ENCODE data around the gene FAM135A. TPM values are rescaled to one million over a fixed set of nuclear protein-coding genes. Genes with fewer than 3 reads are reported as not detected.

The FAM135A gene
- total and polyA plus RNA-seq, 9 of the 15 experiments (the other 6 are each of a cell fraction or from before 2014, with no cell fraction given), result 7.4 to 32.9 (median 19.2) TPM

DNA sequence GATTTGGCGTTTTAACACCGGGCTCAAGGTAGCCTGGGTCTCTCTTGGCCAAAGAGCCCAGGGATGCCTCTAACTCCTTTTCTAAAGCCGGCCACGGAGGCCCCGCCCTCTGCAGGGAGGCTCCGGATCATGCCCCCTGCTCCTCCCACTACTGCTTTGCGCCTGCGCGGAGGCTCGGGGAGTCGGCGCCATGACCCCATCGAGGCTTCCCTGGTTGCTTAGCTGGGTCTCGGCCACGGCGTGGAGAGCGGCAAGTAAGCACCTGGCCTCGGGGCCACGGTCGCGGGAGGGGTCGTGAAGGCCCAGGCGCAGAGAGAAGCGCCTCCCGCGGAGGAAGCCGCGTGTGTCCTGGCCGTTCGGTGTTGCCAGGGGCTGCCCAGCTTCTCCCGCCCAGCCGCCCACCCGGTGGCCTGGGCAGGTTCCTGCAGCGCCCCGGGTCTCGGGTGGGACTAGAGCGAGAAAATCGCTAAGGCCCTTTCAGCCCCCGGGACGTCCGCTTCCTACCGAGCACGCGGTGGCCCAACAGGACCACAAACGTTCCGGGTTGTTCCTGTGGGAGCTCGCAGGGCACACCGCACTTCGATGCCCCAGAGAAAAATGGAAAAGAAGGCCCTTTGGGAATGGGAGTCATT is 153.6 kb downstream of the FAM135A start, which contains the start of gene SDHAF4 (continued):
- TF ChIP-seq, protein P1, sequence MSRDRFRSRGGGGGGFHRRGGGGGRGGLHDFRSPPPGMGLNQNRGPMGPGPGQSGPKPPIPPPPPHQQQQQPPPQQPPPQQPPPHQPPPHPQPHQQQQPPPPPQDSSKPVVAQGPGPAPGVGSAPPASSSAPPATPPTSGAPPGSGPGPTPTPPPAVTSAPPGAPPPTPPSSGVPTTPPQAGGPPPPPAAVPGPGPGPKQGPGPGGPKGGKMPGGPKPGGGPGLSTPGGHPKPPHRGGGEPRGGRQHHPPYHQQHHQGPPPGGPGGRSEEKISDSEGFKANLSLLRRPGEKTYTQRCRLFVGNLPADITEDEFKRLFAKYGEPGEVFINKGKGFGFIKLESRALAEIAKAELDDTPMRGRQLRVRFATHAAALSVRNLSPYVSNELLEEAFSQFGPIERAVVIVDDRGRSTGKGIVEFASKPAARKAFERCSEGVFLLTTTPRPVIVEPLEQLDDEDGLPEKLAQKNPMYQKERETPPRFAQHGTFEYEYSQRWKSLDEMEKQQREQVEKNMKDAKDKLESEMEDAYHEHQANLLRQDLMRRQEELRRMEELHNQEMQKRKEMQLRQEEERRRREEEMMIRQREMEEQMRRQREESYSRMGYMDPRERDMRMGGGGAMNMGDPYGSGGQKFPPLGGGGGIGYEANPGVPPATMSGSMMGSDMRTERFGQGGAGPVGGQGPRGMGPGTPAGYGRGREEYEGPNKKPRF (IDR thresholded peaks at IDR 0.05; ENCODE audit: low read depth, low read length), result no peak
- no peak for TF ChIP-seq SMARCC2 (IDR thresholded peaks at IDR 0.05; ENCODE audit: low read depth)
- peak; percentile 65; the same call in 1 of the 2 replicates for TF ChIP-seq MBD2 (IDR thresholded peaks at IDR 0.05; ENCODE audit: borderline replicate concordance, low read depth)
- TF ChIP-seq MYBL2 (IDR thresholded peaks at IDR 0.05; ENCODE audit: low read depth), result no peak
- TF ChIP-seq MYBL2 (CRISPR knock-in tag; IDR thresholded peaks at IDR 0.05; ENCODE audit: borderline replicate concordance), result no peak
- TF ChIP-seq, protein P2, sequence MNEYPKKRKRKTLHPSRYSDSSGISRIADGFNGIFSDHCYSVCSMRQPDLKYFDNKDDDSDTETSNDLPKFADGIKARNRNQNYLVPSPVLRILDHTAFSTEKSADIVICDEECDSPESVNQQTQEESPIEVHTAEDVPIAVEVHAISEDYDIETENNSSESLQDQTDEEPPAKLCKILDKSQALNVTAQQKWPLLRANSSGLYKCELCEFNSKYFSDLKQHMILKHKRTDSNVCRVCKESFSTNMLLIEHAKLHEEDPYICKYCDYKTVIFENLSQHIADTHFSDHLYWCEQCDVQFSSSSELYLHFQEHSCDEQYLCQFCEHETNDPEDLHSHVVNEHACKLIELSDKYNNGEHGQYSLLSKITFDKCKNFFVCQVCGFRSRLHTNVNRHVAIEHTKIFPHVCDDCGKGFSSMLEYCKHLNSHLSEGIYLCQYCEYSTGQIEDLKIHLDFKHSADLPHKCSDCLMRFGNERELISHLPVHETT (CRISPR knock-in tag; conservative IDR thresholded peaks at IDR 0.05 in 1 of 2, IDR thresholded peaks at IDR 0.05 in 1 of 2), result 0 out of 4 replicates have a peak, but pooled peaks of 1 of the 2 experiments have one; percentile 17
- TF ChIP-seq, protein P3, sequence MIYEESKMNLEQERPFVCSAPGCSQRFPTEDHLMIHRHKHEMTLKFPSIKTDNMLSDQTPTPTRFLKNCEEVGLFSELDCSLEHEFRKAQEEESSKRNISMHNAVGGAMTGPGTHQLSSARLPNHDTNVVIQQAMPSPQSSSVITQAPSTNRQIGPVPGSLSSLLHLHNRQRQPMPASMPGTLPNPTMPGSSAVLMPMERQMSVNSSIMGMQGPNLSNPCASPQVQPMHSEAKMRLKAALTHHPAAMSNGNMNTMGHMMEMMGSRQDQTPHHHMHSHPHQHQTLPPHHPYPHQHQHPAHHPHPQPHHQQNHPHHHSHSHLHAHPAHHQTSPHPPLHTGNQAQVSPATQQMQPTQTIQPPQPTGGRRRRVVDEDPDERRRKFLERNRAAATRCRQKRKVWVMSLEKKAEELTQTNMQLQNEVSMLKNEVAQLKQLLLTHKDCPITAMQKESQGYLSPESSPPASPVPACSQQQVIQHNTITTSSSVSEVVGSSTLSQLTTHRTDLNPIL (CRISPR knock-in tag; IDR thresholded peaks at IDR 0.05), result no peak
- no peak for TF ChIP-seq STAT5B (CRISPR knock-in tag; IDR thresholded peaks at IDR 0.05)
- TF ChIP-seq, protein P4, sequence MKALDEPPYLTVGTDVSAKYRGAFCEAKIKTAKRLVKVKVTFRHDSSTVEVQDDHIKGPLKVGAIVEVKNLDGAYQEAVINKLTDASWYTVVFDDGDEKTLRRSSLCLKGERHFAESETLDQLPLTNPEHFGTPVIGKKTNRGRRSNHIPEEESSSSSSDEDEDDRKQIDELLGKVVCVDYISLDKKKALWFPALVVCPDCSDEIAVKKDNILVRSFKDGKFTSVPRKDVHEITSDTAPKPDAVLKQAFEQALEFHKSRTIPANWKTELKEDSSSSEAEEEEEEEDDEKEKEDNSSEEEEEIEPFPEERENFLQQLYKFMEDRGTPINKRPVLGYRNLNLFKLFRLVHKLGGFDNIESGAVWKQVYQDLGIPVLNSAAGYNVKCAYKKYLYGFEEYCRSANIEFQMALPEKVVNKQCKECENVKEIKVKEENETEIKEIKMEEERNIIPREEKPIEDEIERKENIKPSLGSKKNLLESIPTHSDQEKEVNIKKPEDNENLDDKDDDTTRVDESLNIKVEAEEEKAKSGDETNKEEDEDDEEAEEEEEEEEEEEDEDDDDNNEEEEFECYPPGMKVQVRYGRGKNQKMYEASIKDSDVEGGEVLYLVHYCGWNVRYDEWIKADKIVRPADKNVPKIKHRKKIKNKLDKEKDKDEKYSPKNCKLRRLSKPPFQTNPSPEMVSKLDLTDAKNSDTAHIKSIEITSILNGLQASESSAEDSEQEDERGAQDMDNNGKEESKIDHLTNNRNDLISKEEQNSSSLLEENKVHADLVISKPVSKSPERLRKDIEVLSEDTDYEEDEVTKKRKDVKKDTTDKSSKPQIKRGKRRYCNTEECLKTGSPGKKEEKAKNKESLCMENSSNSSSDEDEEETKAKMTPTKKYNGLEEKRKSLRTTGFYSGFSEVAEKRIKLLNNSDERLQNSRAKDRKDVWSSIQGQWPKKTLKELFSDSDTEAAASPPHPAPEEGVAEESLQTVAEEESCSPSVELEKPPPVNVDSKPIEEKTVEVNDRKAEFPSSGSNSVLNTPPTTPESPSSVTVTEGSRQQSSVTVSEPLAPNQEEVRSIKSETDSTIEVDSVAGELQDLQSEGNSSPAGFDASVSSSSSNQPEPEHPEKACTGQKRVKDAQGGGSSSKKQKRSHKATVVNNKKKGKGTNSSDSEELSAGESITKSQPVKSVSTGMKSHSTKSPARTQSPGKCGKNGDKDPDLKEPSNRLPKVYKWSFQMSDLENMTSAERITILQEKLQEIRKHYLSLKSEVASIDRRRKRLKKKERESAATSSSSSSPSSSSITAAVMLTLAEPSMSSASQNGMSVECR (CRISPR knock-in tag; IDR thresholded peaks at IDR 0.05), result no peak
- no peak for TF ChIP-seq HSF4 (CRISPR knock-in tag; IDR thresholded peaks at IDR 0.05; ENCODE audit: borderline replicate concordance)
- no peak for TF ChIP-seq NUFIP1 (IDR thresholded peaks at IDR 0.05; ENCODE audit: partially characterized antibody)
- TF ChIP-seq CHD4 (IDR thresholded peaks at IDR 0.05; ENCODE audit: insufficient read depth, insufficient replicate concordance, low read depth, low read length, poor library complexity, severe bottlenecking), result no peak
- TF ChIP-seq, protein P5, sequence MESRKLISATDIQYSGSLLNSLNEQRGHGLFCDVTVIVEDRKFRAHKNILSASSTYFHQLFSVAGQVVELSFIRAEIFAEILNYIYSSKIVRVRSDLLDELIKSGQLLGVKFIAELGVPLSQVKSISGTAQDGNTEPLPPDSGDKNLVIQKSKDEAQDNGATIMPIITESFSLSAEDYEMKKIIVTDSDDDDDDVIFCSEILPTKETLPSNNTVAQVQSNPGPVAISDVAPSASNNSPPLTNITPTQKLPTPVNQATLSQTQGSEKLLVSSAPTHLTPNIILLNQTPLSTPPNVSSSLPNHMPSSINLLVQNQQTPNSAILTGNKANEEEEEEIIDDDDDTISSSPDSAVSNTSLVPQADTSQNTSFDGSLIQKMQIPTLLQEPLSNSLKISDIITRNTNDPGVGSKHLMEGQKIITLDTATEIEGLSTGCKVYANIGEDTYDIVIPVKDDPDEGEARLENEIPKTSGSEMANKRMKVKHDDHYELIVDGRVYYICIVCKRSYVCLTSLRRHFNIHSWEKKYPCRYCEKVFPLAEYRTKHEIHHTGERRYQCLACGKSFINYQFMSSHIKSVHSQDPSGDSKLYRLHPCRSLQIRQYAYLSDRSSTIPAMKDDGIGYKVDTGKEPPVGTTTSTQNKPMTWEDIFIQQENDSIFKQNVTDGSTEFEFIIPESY (CRISPR knock-in tag; IDR thresholded peaks at IDR 0.05), result peak; percentile 73
- no peak for TF ChIP-seq KHSRP (IDR thresholded peaks at IDR 0.05)
- no peak for TF ChIP-seq PTBP1 (IDR thresholded peaks at IDR 0.05; ENCODE audit: low read depth, low read length)
